ENCODE measurements around the gene C3AR1. TPM values are rescaled to one million over a fixed set of nuclear protein-coding genes. Genes with fewer than 3 reads are reported as not detected.
"Not testable (repeated sequence)": the region's sequence is repeated elsewhere in the genome, so short reads cannot be mapped to it uniquely, and the experiment has no call there.

The C3AR1 gene
- total and polyA plus RNA-seq, 10 donors: 6.9 to 43.6 (median 32.4) TPM

GRCh38 chr12:8031872-8032241, 34.3 kb downstream of the C3AR1 start:
- H3K27me3 ChIP-seq (replicated peaks in 1 of 7): no peaks in the 10 kb centered on the region
- H3K36me3 ChIP-seq: peaks cover 0 to 16% (median 0%) of the 10 kb centered on the region in 6 donors
- TF ChIP-seq CTCF (IDR thresholded peaks at IDR 0.05 in 8 of 11, conservative IDR thresholded peaks at IDR 0.05 in 3 of 11): no peak
- no peak for TF ChIP-seq POLR2AphosphoS5 (IDR thresholded peaks at IDR 0.05)
- TF ChIP-seq POLR2A (IDR thresholded peaks at IDR 0.05): no peak
- no peaks in the 10 kb centered on the region for H3K9me3 ChIP-seq
- peak overlapping the region; percentile 82 to 96 (median 96) for H3K27ac ChIP-seq
- intact Hi-C loops (cut with DNase I; ENCODE audit: low total_unique reads): no loop called here
- 43 to 59% (median 48%) methylated on average over 5 of the region's 5 CpGs for WGBS, 5 donors
- peak overlapping the region; percentile 71 to 94 (median 80) for H3K4me3 ChIP-seq
- peaks cover 34 to 67% (median 50%) of the 10 kb centered on the region in 6 donors for H3K4me1 ChIP-seq
- no peak for DNase-seq

- H3K27ac ChIP-seq; intact Hi-C loops (cut with DNase I; ENCODE audit: low total_unique reads); H3K4me3 ChIP-seq; DNase-seq; H3K9me3 ChIP-seq; H3K36me3 ChIP-seq; H3K27me3 ChIP-seq (replicated peaks in 1 of 7): not testable (repeated sequence)
- H3K4me1 ChIP-seq: peaks cover 25 to 60% (median 42%) of the 10 kb centered on the region in 6 donors
- WGBS, 5 donors: 94 to 98% (median 97%) methylated on average over 23 of the region's 23 CpGs
Observed at GRCh38 chr12:8031017-8031416, 35.1 kb downstream of the C3AR1 start.

- peaks cover 17 to 58% (median 41%) of the 10 kb centered on the region in 6 donors for H3K4me1 ChIP-seq
- no peak overlapping the region for H3K4me3 ChIP-seq
- no peak overlapping the region for H3K27ac ChIP-seq
- WGBS, 5 donors: 74 to 83% (median 82%) methylated on average over 3 of the region's 3 CpGs
- intact Hi-C loops (cut with DNase I; ENCODE audit: low total_unique reads): no loop called here
- no peaks in the 10 kb centered on the region for H3K27me3 ChIP-seq (replicated peaks in 1 of 7)
- TF ChIP-seq CTCF (IDR thresholded peaks at IDR 0.05 in 8 of 11, conservative IDR thresholded peaks at IDR 0.05 in 3 of 11): no peak
- TF ChIP-seq POLR2A (IDR thresholded peaks at IDR 0.05): no peak
- TF ChIP-seq POLR2AphosphoS5 (IDR thresholded peaks at IDR 0.05): no peak
- no peaks in the 10 kb centered on the region for H3K36me3 ChIP-seq
- no peaks in the 10 kb centered on the region for H3K9me3 ChIP-seq
- no peak for DNase-seq
Observed at GRCh38 chr12:8030189-8030588, 36.0 kb downstream of the C3AR1 start.

GRCh38 chr12:8028267-8028666, 37.9 kb downstream of the C3AR1 start:
- Histone ChIP-seq H3K36me3 (peaks cover 0 to 5% (median 0%) of the 10 kb centered on the region in 6 donors), H3K27ac (no peak overlapping the region), H3K4me1 (peaks cover 0 to 39% (median 21%) of the 10 kb centered on the region in 6 donors), H3K9me3 (no peaks in the 10 kb centered on the region), H3K4me3 (no peak overlapping the region), H3K27me3 (replicated peaks in 1 of 7) (no peaks in the 10 kb centered on the region)
- WGBS, 5 donors: 94 to 98% (median 94%) methylated on average over 15 of the region's 15 CpGs
- TF ChIP-seq POLR2AphosphoS5 (IDR thresholded peaks at IDR 0.05) (no peak), CTCF (IDR thresholded peaks at IDR 0.05 in 8 of 11, conservative IDR thresholded peaks at IDR 0.05 in 3 of 11) (no peak), POLR2A (IDR thresholded peaks at IDR 0.05) (no peak)
- intact Hi-C loops (cut with DNase I; ENCODE audit: low total_unique reads): no loop called here
- no peak for DNase-seq

- H3K4me1 ChIP-seq: peaks cover 0 to 35% (median 19%) of the 10 kb centered on the region in 6 donors
- no peaks in the 10 kb centered on the region for H3K27me3 ChIP-seq (replicated peaks in 1 of 7)
- peaks cover 0 to 5% (median 0%) of the 10 kb centered on the region in 6 donors for H3K36me3 ChIP-seq
- H3K9me3 ChIP-seq: no peaks in the 10 kb centered on the region
- H3K27ac ChIP-seq: peak overlapping the region in 5 of 8 donors; percentile 98 to 100 (median 99)
- intact Hi-C loops (cut with DNase I; ENCODE audit: low total_unique reads): no loop called here
- no peak for TF ChIP-seq CTCF (IDR thresholded peaks at IDR 0.05 in 8 of 11, conservative IDR thresholded peaks at IDR 0.05 in 3 of 11)
- 72 to 84% (median 77%) methylated on average over 5 of the region's 5 CpGs for WGBS, 5 donors
- no peak for DNase-seq
- H3K4me3 ChIP-seq: peak overlapping the region in 3 of 8 donors; percentile 59 to 72 (median 67)
Observed at GRCh38 chr12:8027856-8028255, 38.3 kb downstream of the C3AR1 start.

Measured in spleen (tissue), 11 donors.